Measurements from ENCODE around the gene KCNT2.

KCNT2 gene

DNA sequence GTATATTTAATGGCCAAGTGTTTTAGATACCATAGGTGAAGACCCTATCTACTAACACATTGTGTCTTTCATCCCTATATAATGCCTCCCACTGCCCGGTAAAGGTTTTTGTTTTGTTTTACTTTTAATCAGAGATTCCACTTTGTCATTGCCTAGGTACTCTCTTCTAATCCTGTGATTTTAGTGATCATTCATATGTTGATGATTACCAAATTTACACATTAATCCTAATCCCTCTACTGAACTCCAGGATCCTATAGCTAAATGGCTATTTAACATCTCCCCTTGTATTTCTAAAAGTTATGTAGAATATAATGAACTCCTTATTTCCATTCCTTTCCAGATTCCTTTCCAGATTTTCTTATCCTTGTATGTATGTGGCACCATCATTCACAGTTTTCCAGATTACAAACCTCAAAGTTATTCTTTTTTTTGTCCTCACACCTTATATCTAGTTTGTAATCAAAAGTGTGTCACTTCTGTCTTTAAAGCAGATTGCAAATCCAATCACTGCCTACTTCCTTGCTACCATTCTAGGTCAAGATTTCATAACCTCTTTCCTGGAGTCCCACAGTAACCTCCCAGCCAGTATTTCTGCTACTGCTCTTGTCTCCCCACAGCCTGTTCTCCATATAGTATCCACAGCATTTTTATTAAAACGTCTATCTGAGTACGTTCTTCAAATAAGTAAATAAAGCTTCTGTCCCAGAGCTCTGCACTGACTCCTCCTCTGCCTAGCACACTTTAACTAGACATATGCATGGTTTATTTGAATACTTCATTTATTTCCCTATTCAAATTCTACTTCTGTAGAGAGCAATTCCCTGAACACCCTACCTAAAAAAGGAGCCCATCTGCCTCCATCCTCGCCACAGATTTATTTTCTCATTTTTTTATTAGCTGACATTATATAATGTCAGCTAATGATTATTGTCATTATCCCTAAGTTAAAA lies 157.8 kb downstream of the KCNT2 start:
- DNase-seq (ENCODE audit: low read depth, low spot score), result no peak

DNA sequence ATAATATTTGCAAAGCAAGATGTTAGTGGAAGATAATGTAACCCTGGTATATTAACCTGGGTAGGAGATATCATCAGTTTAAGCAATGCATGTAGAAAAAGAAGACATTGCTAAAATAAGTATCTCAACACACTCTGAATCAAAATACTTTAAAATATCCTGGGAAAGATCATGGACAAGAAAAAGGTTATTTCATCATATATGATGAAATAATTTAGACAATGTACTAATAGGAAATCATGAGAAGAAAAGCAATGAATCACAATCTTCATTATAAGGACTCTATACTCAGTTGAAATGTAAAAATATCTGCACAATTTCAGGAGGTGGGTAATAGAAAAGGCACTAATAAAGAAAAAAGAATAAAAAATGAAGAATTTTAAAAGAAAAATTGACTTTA lies 158.8 kb downstream of the KCNT2 start:
- no peak for DNase-seq (ENCODE audit: low read depth, low spot score)

DNA sequence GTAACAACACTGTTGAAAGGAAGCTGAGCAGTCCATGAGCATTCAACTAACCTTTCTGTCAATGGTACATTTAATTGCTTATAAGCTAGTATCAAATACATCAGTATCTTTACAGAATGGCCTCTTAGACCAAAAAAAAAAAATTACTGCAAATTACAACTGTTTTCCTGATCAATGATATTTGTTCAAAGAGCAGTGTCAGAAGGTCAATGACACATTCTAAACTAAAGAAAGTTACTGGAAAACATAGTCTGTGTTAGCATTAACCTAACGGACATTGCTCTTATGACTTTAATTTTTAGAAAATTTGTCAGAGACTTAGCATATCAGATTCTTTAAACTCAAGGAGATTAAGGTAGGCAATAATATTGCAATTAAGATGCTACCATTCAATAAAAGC lies 162.5 kb downstream of the KCNT2 start:
- DNase-seq (ENCODE audit: low read depth, low spot score), result no peak

DNA sequence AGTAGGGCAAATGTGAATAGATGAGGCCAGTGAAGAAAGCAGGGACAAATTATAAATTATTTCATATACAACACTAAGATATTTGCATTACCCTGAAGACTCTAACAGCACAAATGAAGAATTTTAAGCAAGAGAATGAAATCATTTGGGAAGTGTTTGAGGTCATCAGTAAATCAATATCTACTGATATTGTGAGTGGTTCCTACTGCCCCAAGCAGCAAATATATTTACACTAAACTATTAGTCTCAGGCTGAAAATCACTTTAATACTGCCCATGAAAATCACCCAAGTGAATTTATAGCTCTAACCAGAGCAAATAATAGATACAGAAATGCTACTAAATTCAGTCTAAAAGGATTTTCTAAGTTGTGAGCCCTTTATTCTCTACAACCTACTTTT lies 163.6 kb downstream of the KCNT2 start:
- DNase-seq (ENCODE audit: low read depth, low spot score), result no peak

DNA sequence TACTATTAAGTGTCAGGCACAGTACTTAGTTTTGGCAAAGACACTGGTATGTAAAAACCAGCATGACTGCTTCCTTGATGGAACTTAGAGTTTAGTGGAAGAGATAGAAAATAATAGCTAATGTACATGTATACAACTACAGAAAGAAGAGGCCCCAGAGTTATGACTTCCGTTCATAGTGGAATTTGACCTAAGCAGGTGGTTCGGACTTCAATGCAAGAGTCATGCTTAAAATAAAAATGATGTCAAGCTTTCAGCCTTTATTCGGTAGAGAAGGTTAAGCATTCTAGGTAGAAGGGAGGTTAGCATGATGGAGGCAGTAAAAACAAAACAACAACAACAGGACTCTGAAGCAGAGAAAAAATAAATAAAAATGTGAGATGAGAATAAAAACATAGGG lies 165.9 kb downstream of the KCNT2 start:
- no peak for DNase-seq (ENCODE audit: low read depth, low spot score)

- DNase-seq (ENCODE audit: low read depth, low spot score), result no peak
Observed at GRCh38 chr1:196440711-196441110, 167.5 kb downstream of the KCNT2 start.

- DNase-seq (ENCODE audit: low read depth, low spot score), result no peak
Observed at GRCh38 chr1:196438329-196438728, 169.9 kb downstream of the KCNT2 start.

- DNase-seq (ENCODE audit: low read depth, low spot score), result no peak
Observed at GRCh38 chr1:196437671-196438070, 170.6 kb downstream of the KCNT2 start.

GRCh38 chr1:196433000-196433399 lies 175.2 kb downstream of the KCNT2 start:
- no peak for DNase-seq (ENCODE audit: low read depth, low spot score)

DNA sequence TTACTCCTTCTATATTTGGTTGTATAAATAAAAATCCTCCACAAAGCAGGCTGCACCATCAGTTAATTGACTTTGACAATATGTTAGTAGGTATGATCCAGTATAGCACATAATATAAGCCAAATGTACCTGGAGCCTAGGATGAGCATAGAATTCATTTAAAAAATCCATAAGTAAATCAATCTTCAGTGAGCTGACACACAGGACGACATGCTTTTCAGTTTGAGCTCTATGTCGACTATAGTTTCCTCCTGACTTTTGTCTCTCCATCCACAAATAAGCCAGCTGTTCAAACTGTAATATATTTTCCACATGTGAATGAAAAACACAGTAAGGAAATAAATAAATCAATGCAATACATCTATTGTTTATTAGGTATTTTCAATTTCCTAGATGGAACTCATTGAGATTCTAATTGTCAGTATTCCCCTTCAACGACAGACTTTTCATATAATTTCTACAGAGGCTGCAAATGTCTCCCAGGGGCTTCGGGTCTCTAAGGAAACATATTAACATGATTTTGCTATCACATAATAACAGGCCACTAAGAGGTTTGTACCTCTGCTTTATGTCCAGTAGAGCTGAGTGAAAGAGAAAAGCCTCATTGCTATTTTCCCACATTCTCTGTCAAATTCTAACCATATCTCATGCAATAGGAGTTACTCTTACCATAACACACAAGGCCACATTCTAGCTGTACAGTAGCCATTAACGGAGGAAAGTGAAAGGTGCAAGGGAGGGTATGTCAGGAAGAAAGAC lies 180.1 kb downstream of the KCNT2 start:
- DNase-seq (ENCODE audit: low read depth, low spot score), result no peak

DNA sequence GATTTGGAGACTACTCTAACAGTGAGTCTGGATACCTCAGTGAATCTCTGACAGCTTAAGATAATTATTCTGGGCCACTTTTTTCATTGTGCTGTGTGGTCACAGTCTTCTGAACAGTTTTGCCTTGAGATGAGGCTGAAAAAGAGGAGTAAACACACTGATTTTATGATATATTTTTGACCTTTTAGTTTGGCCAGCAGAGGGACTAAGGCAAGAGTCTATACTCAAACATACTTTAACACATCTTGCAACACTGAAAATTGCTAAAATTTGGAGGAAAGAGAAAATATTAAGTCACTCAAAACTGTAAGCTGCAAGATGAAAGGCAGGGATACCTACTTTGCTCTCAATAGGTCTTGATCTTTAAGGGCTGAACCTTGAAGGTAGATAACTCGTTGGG lies 182.7 kb downstream of the KCNT2 start:
- DNase-seq (ENCODE audit: low read depth, low spot score), result no peak

DNA sequence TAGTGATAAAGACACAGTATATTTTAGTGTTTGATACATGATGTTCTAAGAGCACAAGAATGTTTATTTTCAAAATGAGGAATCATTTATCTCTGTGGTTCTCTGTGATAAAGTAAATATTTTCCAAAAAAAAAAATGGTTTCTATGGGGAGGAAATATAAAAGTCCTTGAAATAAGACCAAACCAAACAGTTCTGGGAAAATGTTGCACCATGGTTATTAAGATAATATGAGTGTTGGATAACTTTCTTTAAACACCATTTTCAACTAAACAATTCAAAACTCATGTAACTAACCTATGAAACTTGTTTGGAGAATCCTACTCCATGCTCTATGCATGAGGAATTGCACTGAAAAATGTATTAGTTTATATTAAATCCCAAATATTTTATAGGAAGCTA lies 184.6 kb downstream of the KCNT2 start:
- DNase-seq (ENCODE audit: low read depth, low spot score), result no peak

DNA sequence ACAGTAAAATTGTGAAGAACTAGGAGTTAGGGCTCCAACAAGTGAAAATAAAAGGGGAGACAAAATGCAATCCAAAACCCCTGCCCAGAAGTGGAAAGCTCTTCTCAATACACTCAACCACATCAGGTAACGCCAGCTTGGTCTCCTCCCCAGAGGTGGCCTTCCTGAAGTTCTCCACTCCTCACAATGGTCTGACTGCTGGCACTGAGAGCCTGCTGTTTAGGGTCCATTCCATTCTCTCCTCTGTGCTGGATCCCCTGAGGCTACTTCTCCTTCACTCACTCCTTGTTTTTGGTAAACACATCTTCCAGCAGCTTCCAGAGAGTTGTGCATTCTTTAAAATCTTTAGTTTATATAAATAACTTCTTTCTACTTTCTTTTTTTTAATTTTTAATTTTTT lies 189.5 kb downstream of the KCNT2 start:
- peak; percentile 75 for DNase-seq (ENCODE audit: low read depth, low spot score)

DNA sequence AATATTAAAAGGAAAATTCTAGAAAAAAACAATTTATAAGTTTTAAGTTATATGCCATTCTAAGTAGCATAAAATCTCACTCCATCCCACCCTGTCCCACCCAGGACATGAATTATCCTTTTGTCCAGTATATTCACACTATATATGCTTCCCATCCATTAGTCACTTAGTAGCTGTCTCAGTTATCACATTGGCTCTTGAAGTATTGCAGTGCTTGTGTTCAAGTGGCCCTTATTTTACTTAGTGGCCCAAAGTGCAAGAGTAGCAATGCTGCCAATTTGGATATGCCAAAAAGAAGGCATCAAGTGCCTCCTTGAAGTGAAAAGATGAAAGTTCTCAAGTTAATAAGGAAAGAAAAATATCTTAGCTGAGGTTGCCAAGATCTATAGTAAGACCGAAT lies 192.3 kb downstream of the KCNT2 start:
- DNase-seq (ENCODE audit: low read depth, low spot score), result no peak

DNA sequence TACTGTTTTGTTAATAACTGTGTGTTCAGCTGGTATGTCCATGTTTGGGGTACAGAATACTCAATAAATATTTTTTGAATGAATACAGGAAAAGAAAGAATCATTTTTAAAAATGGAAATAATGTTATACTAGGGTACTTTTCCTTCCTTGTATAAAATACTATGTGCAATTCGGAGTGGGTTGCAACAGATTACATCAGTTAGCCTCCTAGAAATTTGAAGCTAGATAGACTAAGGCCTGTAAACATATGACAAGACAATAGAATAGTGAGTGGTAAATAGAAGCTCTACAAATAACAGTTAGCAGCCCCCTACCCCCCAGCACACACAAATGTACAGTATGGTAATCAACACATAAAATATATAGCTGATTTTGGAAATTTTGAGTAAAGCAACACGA lies 195.9 kb downstream of the KCNT2 start:
- DNase-seq (ENCODE audit: low read depth, low spot score), result no peak

GRCh38 chr1:196410768-196411167 lies 197.5 kb downstream of the KCNT2 start:
- DNase-seq (ENCODE audit: low read depth, low spot score), result no peak

DNA sequence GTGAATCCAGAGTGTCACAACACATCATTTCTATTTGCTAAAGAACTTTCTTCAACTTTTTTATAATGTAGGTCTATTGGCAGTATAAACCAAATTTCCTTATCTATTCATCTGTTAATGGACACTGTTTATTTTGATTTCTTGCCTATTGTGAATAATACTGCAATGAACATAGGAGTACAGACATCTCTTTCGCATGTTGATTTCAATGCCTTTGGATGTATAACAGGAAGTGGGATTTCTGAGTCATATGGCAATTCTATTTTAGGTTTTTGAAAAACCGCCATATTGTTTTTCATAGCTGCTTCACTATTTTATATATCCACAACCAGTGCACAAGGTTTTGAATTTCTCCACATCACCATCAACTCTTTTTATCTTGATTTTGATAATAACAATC lies 198.7 kb downstream of the KCNT2 start:
- DNase-seq (ENCODE audit: low read depth, low spot score), result no peak

GRCh38 chr1:196407358-196408051 lies 200.7 kb downstream of the KCNT2 start:
- no peak for DNase-seq (ENCODE audit: low read depth, low spot score)

DNA sequence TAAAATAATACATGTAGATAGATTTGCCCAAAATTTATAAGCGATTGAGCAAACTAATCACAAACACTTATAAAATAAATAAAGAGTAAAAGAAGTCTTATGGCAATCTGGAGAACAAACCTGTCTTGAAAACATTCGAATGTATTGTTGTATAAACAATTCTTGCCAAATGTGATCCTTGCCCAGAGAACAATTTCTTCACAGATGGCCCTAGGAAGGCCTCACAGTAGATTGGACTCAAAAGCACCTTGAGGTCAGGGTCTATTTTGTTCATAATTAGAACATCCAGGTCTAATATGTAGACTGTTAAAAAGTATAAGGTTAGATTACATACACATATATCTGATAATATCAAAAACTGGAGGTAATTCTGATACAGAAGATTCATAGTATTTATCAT lies 202.4 kb downstream of the KCNT2 start:
- DNase-seq (ENCODE audit: low read depth, low spot score), result no peak

DNA sequence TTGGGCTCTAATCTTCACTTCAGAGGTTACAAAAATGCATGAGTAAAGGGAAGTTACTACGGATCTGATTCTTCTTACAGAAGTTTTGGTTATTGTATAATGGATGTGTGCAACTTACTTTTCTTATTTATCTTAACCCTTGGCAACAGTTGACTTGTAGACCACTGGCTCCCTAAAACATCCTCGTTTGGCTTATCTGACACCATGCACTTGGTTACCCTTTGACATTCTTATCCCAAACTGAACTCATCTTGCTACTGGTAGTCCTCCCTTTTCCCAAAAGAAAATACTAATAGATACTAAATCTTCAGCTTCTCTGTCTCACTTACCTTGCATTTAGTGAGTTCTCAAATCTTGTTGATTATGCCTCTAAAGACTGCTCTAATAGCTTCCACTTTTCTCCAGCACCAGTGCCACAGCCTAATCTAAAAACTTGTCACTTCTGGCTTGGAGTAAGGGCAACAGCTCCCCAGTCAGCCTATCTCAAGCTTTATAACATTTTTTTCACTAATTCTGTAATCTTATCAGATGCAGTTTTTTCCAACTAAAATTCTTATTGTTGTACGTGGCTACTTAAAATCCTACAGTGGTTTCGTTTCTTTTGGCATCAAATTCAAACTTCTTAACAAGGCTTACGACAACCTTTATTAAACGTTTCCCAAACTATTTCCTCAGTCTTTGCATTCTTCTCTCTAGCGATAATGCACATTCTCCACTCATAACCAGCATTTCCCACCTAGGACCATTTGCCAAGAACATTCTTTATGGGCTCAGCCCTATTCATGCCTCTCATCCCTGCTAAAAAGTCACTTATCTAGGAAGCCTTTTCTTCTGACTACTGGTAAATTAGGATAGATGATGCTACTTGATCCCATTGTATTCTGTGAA lies 204.2 kb downstream of the KCNT2 start:
- no peak for DNase-seq (ENCODE audit: low read depth, low spot score)

DNA sequence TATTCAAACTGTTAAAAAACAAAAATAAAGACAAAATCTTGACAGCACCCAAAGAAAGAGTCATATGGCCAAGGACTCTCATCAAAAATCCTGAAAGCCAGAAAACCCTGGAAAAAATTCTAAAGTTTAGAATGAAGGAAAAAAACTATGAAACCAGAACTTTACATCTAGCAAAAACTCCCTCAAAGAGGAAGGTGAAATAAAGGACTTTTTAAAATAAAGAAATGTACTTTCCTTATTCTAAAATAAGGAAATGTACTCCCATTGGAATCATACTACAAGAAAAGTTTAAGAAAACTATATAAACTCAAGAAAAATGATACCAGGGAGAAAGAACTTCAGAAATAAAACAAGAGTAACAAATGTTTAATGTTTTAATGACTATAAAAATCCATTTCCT lies 206.3 kb downstream of the KCNT2 start:
- no peak for DNase-seq (ENCODE audit: low read depth, low spot score)

Data from ELF-1 (cell line).